ENCODE data around the gene NFIC.
"Not testable (repeated sequence)": the region's sequence is repeated elsewhere in the genome, so short reads cannot be mapped to it uniquely, and the experiment has no call there.

NFIC gene

GRCh38 chr19:3368848-3369336 is 2.5 kb downstream of the NFIC start:
- no peaks in the 10 kb centered on the region; the same call in 1 of the 2 replicates for H3K4me1 ChIP-seq (ENCODE audit: insufficient read depth, low read length)
- H3K9ac ChIP-seq (ENCODE audit: low read depth, low read length), result no peak overlapping the region
- H3K27me3 ChIP-seq (ENCODE audit: insufficient read depth, low read length), result peaks cover 96% of the 10 kb centered on the region
- WGBS, result 29% methylated on average over 3 of the region's 4 CpGs
- H3K4me3 ChIP-seq (ENCODE audit: low read length), result no peak overlapping the region
- no peaks in the 10 kb centered on the region for H3K9me3 ChIP-seq (ENCODE audit: insufficient read depth, low read depth, low read length)
- H3K36me3 ChIP-seq (ENCODE audit: insufficient read depth, low read length), result no peaks in the 10 kb centered on the region
- no peak overlapping the region for H3K27ac ChIP-seq (ENCODE audit: low read depth, low read length)

- Histone ChIP-seq H3K27me3 (ENCODE audit: insufficient read depth, low read length) (peaks cover 95% of the 10 kb centered on the region), H3K4me1 (ENCODE audit: insufficient read depth, low read length) (no peaks in the 10 kb centered on the region; the same call in 1 of the 2 replicates), H3K36me3 (ENCODE audit: insufficient read depth, low read length) (no peaks in the 10 kb centered on the region), H3K9ac (ENCODE audit: low read depth, low read length) (no peak overlapping the region), H3K9me3 (ENCODE audit: insufficient read depth, low read depth, low read length) (no peaks in the 10 kb centered on the region), H3K27ac (ENCODE audit: low read depth, low read length) (no peak overlapping the region), H3K4me3 (ENCODE audit: low read length) (peak overlapping the region; percentile 45)
- 3% methylated on average over 41 of the region's 42 CpGs for WGBS
Measured at GRCh38 chr19:3369337-3370213, 3.2 kb downstream of the NFIC start.

- WGBS, result 10% methylated on average over 14 of the region's 14 CpGs
- H3K9ac ChIP-seq (ENCODE audit: low read depth, low read length), result no peak overlapping the region
- H3K4me3 ChIP-seq (ENCODE audit: low read length), result peak overlapping the region; percentile 45
- no peaks in the 10 kb centered on the region for H3K9me3 ChIP-seq (ENCODE audit: insufficient read depth, low read depth, low read length)
- H3K27me3 ChIP-seq (ENCODE audit: insufficient read depth, low read length), result peaks cover 88% of the 10 kb centered on the region
- H3K4me1 ChIP-seq (ENCODE audit: insufficient read depth, low read length), result no peaks in the 10 kb centered on the region; the same call in 1 of the 2 replicates
- no peaks in the 10 kb centered on the region for H3K36me3 ChIP-seq (ENCODE audit: insufficient read depth, low read length)
- H3K27ac ChIP-seq (ENCODE audit: low read depth, low read length), result no peak overlapping the region
Measured at GRCh38 chr19:3370214-3370720, 3.9 kb downstream of the NFIC start.

- H3K9me3 ChIP-seq (ENCODE audit: insufficient read depth, low read depth, low read length), result no peaks in the 10 kb centered on the region
Measured at GRCh38 chr19:3370728-3371591, 4.6 kb downstream of the NFIC start.

GRCh38 chr19:3372413-3372812 is 6.0 kb downstream of the NFIC start:
- Histone ChIP-seq H3K4me3 (ENCODE audit: low read length) (no peak overlapping the region), H3K36me3 (ENCODE audit: insufficient read depth, low read length) (no peaks in the 10 kb centered on the region), H3K4me1 (ENCODE audit: insufficient read depth, low read length) (no peaks in the 10 kb centered on the region; the same call in 1 of the 2 replicates), H3K27ac (ENCODE audit: low read depth, low read length) (no peak overlapping the region), H3K27me3 (ENCODE audit: insufficient read depth, low read length) (peaks cover 69% of the 10 kb centered on the region), H3K9ac (ENCODE audit: low read depth, low read length) (no peak overlapping the region), H3K9me3 (ENCODE audit: insufficient read depth, low read depth, low read length) (no peaks in the 10 kb centered on the region)
- 74% methylated on average over 14 of the region's 14 CpGs for whole genome bisulfite sequencing

More at GRCh38 chr19:3370728-3371591, 4.6 kb downstream of the NFIC start:
- H3K4me1 ChIP-seq (ENCODE audit: insufficient read depth, low read length), result no peaks in the 10 kb centered on the region; the same call in 1 of the 2 replicates
- WGBS, result 49% methylated on average over 24 of the region's 25 CpGs
- no peak overlapping the region; the same call in 1 of the 2 replicates for H3K4me3 ChIP-seq (ENCODE audit: low read length)
- H3K9ac ChIP-seq (ENCODE audit: low read depth, low read length), result no peak overlapping the region
- no peaks in the 10 kb centered on the region for H3K36me3 ChIP-seq (ENCODE audit: insufficient read depth, low read length)
- no peak overlapping the region for H3K27ac ChIP-seq (ENCODE audit: low read depth, low read length)
- H3K27me3 ChIP-seq (ENCODE audit: insufficient read depth, low read length), result peaks cover 81% of the 10 kb centered on the region

GRCh38 chr19:3373971-3374368 is 7.6 kb downstream of the NFIC start:
- Histone ChIP-seq H3K4me1 (ENCODE audit: insufficient read depth, low read length) (no peaks in the 10 kb centered on the region; the same call in 1 of the 2 replicates), H3K9ac (ENCODE audit: low read depth, low read length) (no peak overlapping the region), H3K4me3 (ENCODE audit: low read length) (no peak overlapping the region), H3K27ac (ENCODE audit: low read depth, low read length) (no peak overlapping the region), H3K9me3 (ENCODE audit: insufficient read depth, low read depth, low read length) (no peaks in the 10 kb centered on the region), H3K27me3 (ENCODE audit: insufficient read depth, low read length) (peaks cover 54% of the 10 kb centered on the region), H3K36me3 (ENCODE audit: insufficient read depth, low read length) (no peaks in the 10 kb centered on the region)
- 84% methylated on average over 6 of the region's 6 CpGs for WGBS

GRCh38 chr19:3374369-3375112 is 8.2 kb downstream of the NFIC start:
- WGBS, result 60% methylated on average over 10 of the region's 10 CpGs
- no peak overlapping the region for H3K4me3 ChIP-seq (ENCODE audit: low read length)
- H3K27ac ChIP-seq (ENCODE audit: low read depth, low read length), result no peak overlapping the region
- no peaks in the 10 kb centered on the region; the same call in 1 of the 2 replicates for H3K4me1 ChIP-seq (ENCODE audit: insufficient read depth, low read length)
- no peaks in the 10 kb centered on the region for H3K9me3 ChIP-seq (ENCODE audit: insufficient read depth, low read depth, low read length)
- H3K27me3 ChIP-seq (ENCODE audit: insufficient read depth, low read length), result peaks cover 48% of the 10 kb centered on the region
- H3K9ac ChIP-seq (ENCODE audit: low read depth, low read length), result no peak overlapping the region
- H3K36me3 ChIP-seq (ENCODE audit: insufficient read depth, low read length), result no peaks in the 10 kb centered on the region

- H3K27ac ChIP-seq (ENCODE audit: low read depth, low read length), result no peak overlapping the region
- H3K36me3 ChIP-seq (ENCODE audit: insufficient read depth, low read length), result no peaks in the 10 kb centered on the region
- no peak overlapping the region for H3K4me3 ChIP-seq (ENCODE audit: low read length)
- H3K4me1 ChIP-seq (ENCODE audit: insufficient read depth, low read length), result no peaks in the 10 kb centered on the region; the same call in 1 of the 2 replicates
- H3K27me3 ChIP-seq (ENCODE audit: insufficient read depth, low read length), result peaks cover 39% of the 10 kb centered on the region
- WGBS, result 80% methylated on average over 32 of the region's 32 CpGs
- no peaks in the 10 kb centered on the region for H3K9me3 ChIP-seq (ENCODE audit: insufficient read depth, low read depth, low read length)
- no peak overlapping the region for H3K9ac ChIP-seq (ENCODE audit: low read depth, low read length)
Measured at GRCh38 chr19:3375221-3376090, 9.1 kb downstream of the NFIC start.

GRCh38 chr19:3376091-3376455 is 9.7 kb downstream of the NFIC start:
- H3K27ac ChIP-seq (ENCODE audit: low read depth, low read length); H3K9me3 ChIP-seq (ENCODE audit: insufficient read depth, low read depth, low read length); H3K9ac ChIP-seq (ENCODE audit: low read depth, low read length); H3K4me3 ChIP-seq (ENCODE audit: low read length); H3K36me3 ChIP-seq (ENCODE audit: insufficient read depth, low read length); H3K4me1 ChIP-seq (ENCODE audit: insufficient read depth, low read length): not testable (repeated sequence)
- WGBS, result 92% methylated on average over 12 of the region's 12 CpGs
- peaks cover 33% of the 10 kb centered on the region for H3K27me3 ChIP-seq (ENCODE audit: insufficient read depth, low read length)
